HEK293 (cell line): Measurements from ENCODE around the gene ARL5A.

ENCODE experiments used
- CTCF ChIA-PET: fragments of 350-600 bp; formaldehyde crosslinking; extraction: SDS; loops from one replicate; lab custom pipeline; 2021; ENCODE audit warnings: antibody characterized with exemption; lab: Yijun Ruan, JAX
- POLR2A ChIA-PET: fragments of 300-600 bp; formaldehyde crosslinking; extraction: SDS; loops from one replicate; lab custom pipeline; 2020; ENCODE audit warnings: antibody characterized with exemption, inconsistent platforms; lab: Yijun Ruan, JAX
- H3K27ac ChIP-seq: fragments of 200-500 bp; sonication (Bioruptor generic); 2 replicates; pipeline ENCODE4 v1.5.1; 2014; ENCODE audit warnings: low read depth, low read length, control low read depth, inconsistent platforms; ENCODE audit errors: extremely low read depth
- H3K36me3 ChIP-seq, 2 experiments: fragments of 200-500 bp in 1 of 2; sonication (Bioruptor generic) in 1 of 2; 1 replicate in 1 of 2; 2 replicates in 1 of 2; pipeline ENCODE4 v1.5.1; 2014 to 2017; ENCODE audit warnings: inconsistent platforms in 2 of 2, low read length in 2 of 2; ENCODE audit not compliant: control insufficient read depth in 2 of 2, insufficient read depth in 1 of 2
- H3K4me1 ChIP-seq: fragments of 200-500 bp; sonication (Bioruptor generic); 2 replicates; pipeline ENCODE4 v1.5.1; 2014; ENCODE audit warnings: mild to moderate bottlenecking, low read length, inconsistent platforms; ENCODE audit not compliant: control insufficient read depth, insufficient read depth
- H3K4me3 ChIP-seq: 2 replicates; pipeline ENCODE4 v1.5.1; 2011; ENCODE audit warnings: low read depth, mild to moderate bottlenecking, control low read depth, low read length, moderate library complexity
- H3K9me3 ChIP-seq: fragments of 200-500 bp; sonication (Bioruptor generic); 2 replicates; pipeline ENCODE4 v1.5.1; 2014; ENCODE audit warnings: low read depth, low read length, inconsistent platforms; ENCODE audit not compliant: control insufficient read depth, insufficient read depth
- CTCF ChIP-seq: fragments of 450-650 bp; formaldehyde crosslinking; IDR thresholded peaks from 2 replicates; pipeline ENCODE4 v1.5.1; 2016; ENCODE audit warnings: missing biosample characterization, missing genetic modification characterization
- HOXA7 ChIP-seq: sonication (generic); formaldehyde crosslinking; IDR thresholded peaks from 2 replicates; pipeline ENCODE4 v1.8.1; 2022; ENCODE audit warnings: missing genetic modification reagents, borderline replicate concordance
- KLF10 ChIP-seq: fragments of 450-650 bp; IDR thresholded peaks from 2 replicates; pipeline ENCODE4 v1.5.1; 2018; ENCODE audit warnings: missing biosample characterization, mild to moderate bottlenecking, missing genetic modification characterization
- PRDM6 ChIP-seq: fragments of 450-650 bp; formaldehyde crosslinking; IDR thresholded peaks from 2 replicates; pipeline ENCODE4 v1.5.1; 2017; ENCODE audit warnings: missing biosample characterization, missing genetic modification characterization
- REPIN1 ChIP-seq: fragments of 450-650 bp; formaldehyde crosslinking; IDR thresholded peaks from 2 replicates; pipeline ENCODE4 v1.5.1; 2017; ENCODE audit warnings: missing biosample characterization, missing genetic modification characterization, low read depth
- TRIM28 ChIP-seq: IDR thresholded peaks from 2 replicates; pipeline ENCODE4 v1.6.1; 2011; ENCODE audit warnings: low read length, control low read depth, borderline replicate concordance
- ZBTB7A ChIP-seq: fragments of 450-650 bp; formaldehyde crosslinking; IDR thresholded peaks from 2 replicates; pipeline ENCODE4 v1.5.1; 2016; ENCODE audit warnings: low read depth, missing biosample characterization, missing genetic modification characterization
- ZBTB8A ChIP-seq: fragments of 450-650 bp; formaldehyde crosslinking; IDR thresholded peaks from 2 replicates; pipeline ENCODE4 v1.5.1; 2016; ENCODE audit warnings: missing biosample characterization, missing genetic modification characterization
- ZNF19 ChIP-seq: fragments of 450-650 bp; formaldehyde crosslinking; IDR thresholded peaks from 2 replicates; pipeline ENCODE4; 2016; ENCODE audit warnings: missing biosample characterization, missing genetic modification characterization, low read depth
- ZNF202 ChIP-seq: fragments of 450-650 bp; formaldehyde crosslinking; IDR thresholded peaks from 2 replicates; pipeline ENCODE4 v1.5.1; 2016; ENCODE audit warnings: missing biosample characterization, missing genetic modification characterization, borderline replicate concordance
- ZNF211 ChIP-seq: fragments of 450-650 bp; formaldehyde crosslinking; IDR thresholded peaks from 2 replicates; pipeline ENCODE4 v1.5.1; 2016; ENCODE audit warnings: low read depth, missing biosample characterization, missing genetic modification characterization
- ZNF335 ChIP-seq: fragments of 450-650 bp; formaldehyde crosslinking; conservative IDR thresholded peaks from 2 replicates; pipeline ENCODE4 v1.5.1; 2016; ENCODE audit warnings: missing biosample characterization, missing genetic modification characterization
- ZNF341 ChIP-seq: fragments of 450-650 bp; formaldehyde crosslinking; IDR thresholded peaks from 2 replicates; pipeline ENCODE4; 2016; ENCODE audit warnings: low read depth, missing biosample characterization, missing genetic modification characterization
- ZNF404 ChIP-seq: fragments of 450-650 bp; formaldehyde crosslinking; IDR thresholded peaks from 2 replicates; pipeline ENCODE4 v1.5.1; 2017; ENCODE audit warnings: missing biosample characterization, missing genetic modification characterization
- ZNF48 ChIP-seq: fragments of 450-650 bp; formaldehyde crosslinking; IDR thresholded peaks from 2 replicates; pipeline ENCODE4 v1.5.1; 2016; ENCODE audit warnings: missing biosample characterization, missing genetic modification characterization
- ZNF585B ChIP-seq: fragments of 450-650 bp; formaldehyde crosslinking; IDR thresholded peaks from 2 replicates; pipeline ENCODE4 v1.5.1; 2016; ENCODE audit warnings: missing biosample characterization, missing genetic modification characterization
- ZNF621 ChIP-seq: fragments of 450-650 bp; formaldehyde crosslinking; IDR thresholded peaks from 2 replicates; pipeline ENCODE4 v1.5.1; 2017; ENCODE audit warnings: missing biosample characterization, missing genetic modification characterization
- ZNF624 ChIP-seq: fragments of 450-650 bp; formaldehyde crosslinking; IDR thresholded peaks from 2 replicates; pipeline ENCODE4 v1.5.1; 2017; ENCODE audit warnings: missing biosample characterization, missing genetic modification characterization
- ZNF629 ChIP-seq: fragments of 450-650 bp; formaldehyde crosslinking; IDR thresholded peaks from 2 replicates; pipeline ENCODE4 v1.5.1; 2017; ENCODE audit warnings: missing biosample characterization, missing genetic modification characterization
- ZNF768 ChIP-seq: fragments of 450-650 bp; formaldehyde crosslinking; IDR thresholded peaks from 2 replicates; pipeline ENCODE4 v1.5.1; 2018; ENCODE audit warnings: missing biosample characterization, mild to moderate bottlenecking, missing genetic modification characterization
- ZNF791 ChIP-seq: fragments of 450-650 bp; formaldehyde crosslinking; IDR thresholded peaks from 2 replicates; pipeline ENCODE4 v1.5.1; 2016; ENCODE audit warnings: missing biosample characterization, missing genetic modification characterization
- ZSCAN23 ChIP-seq: fragments of 450-650 bp; formaldehyde crosslinking; IDR thresholded peaks from 2 replicates; pipeline ENCODE4 v1.5.1; 2016; ENCODE audit warnings: missing biosample characterization, missing genetic modification characterization
- TF ChIP-seq, protein P1 (sequence below): fragments of 450-650 bp; formaldehyde crosslinking; IDR thresholded peaks from 2 replicates; pipeline ENCODE4 v1.5.1; 2016; ENCODE audit warnings: missing biosample characterization, missing genetic modification characterization
- TF ChIP-seq, protein P2 (sequence below): fragments of 450-650 bp; formaldehyde crosslinking; IDR thresholded peaks from 2 replicates; pipeline ENCODE4 v1.5.1; 2016; ENCODE audit warnings: missing biosample characterization, missing genetic modification characterization, low read depth

The ARL5A gene

DNA sequence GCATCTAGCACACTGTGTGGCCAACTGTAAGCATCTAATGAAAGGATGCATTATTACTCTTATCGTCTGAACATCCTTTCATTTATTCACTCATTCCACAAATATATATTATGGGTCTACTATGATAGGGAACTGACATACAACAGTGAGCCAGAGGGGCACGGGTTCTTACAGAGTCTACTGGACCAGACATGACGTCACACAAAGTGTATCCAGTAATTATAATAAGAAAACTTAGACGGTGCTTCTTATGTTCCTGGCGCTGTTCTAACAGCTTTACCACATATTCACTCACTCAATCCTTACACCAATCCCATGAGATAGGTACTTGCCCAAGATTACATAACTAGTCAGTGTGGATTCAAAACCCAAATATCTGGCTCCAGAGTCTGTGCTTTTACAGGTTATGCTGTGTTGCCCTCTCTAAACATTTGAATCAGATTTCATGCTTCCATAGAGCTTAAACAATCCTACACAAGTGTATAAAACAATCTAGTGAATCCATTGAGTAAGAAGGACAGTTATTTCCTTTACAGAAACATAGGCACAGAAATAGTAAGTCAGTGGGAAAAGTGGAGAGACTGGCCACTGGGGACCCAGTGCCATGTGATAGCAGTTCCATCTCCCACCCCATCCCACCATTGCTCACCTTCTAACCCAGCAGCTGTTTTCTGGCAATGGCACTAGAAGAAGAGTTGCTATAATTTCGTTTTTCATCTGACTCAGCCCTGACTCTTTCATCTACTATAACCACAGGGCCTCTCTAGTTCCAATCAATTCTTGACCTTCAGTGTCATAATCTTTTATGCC lies 24.2 kb upstream of the ARL5A start:
- 0 out of 2 replicates have a peak overlapping the region, but pooled peaks have one; percentile 4 for H3K27ac ChIP-seq
- TF ChIP-seq HOXA7 (CRISPR knock-in tag) (no peak), ZNF341 (0 out of 2 replicates have a peak, but pooled peaks have one; percentile 28), ZNF585B (no peak), TRIM28 (no peak), ZNF48 (tag by site-specific recombination) (no peak), ZNF621 (tag by site-specific recombination) (no peak), ZNF791 (no peak), ZNF211 (no peak), PRDM6 (tag by site-specific recombination) (no peak), CTCF (tag by site-specific recombination) (no peak), ZSCAN23 (tag by site-specific recombination) (no peak), ZBTB8A (tag by site-specific recombination) (no peak), ZNF335 (tag by site-specific recombination) (no peak), ZBTB7A (tag by site-specific recombination) (no peak), ZNF19 (tag by site-specific recombination) (no peak), ZNF404 (tag by site-specific recombination) (no peak), REPIN1 (tag by site-specific recombination) (no peak), ZNF624 (tag by site-specific recombination) (no peak), KLF10 (tag by site-specific recombination) (no peak), ZNF629 (peak; percentile 36; the same call in 1 of the 2 replicates), ZNF768 (no peak), ZNF202 (tag by site-specific recombination) (no peak)
- TF ChIP-seq, protein P1, sequence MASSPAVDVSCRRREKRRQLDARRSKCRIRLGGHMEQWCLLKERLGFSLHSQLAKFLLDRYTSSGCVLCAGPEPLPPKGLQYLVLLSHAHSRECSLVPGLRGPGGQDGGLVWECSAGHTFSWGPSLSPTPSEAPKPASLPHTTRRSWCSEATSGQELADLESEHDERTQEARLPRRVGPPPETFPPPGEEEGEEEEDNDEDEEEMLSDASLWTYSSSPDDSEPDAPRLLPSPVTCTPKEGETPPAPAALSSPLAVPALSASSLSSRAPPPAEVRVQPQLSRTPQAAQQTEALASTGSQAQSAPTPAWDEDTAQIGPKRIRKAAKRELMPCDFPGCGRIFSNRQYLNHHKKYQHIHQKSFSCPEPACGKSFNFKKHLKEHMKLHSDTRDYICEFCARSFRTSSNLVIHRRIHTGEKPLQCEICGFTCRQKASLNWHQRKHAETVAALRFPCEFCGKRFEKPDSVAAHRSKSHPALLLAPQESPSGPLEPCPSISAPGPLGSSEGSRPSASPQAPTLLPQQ, result no peak
- TF ChIP-seq, protein P2, sequence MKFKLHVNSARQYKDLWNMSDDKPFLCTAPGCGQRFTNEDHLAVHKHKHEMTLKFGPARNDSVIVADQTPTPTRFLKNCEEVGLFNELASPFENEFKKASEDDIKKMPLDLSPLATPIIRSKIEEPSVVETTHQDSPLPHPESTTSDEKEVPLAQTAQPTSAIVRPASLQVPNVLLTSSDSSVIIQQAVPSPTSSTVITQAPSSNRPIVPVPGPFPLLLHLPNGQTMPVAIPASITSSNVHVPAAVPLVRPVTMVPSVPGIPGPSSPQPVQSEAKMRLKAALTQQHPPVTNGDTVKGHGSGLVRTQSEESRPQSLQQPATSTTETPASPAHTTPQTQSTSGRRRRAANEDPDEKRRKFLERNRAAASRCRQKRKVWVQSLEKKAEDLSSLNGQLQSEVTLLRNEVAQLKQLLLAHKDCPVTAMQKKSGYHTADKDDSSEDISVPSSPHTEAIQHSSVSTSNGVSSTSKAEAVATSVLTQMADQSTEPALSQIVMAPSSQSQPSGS, result peak; percentile 84
- H3K4me3 ChIP-seq, result no peak overlapping the region
- H3K36me3 ChIP-seq, result no peaks in the 10 kb centered on the region
- CTCF ChIA-PET, result no interaction called here
- no peaks in the 10 kb centered on the region for H3K9me3 ChIP-seq
- POLR2A ChIA-PET, result interaction anchor here (0.6 to 0.9 kb wide), 2 partner anchors 24 to 27 kb away, joined by 3 to 4 read pairs; partner anchors contain the start of gene ARL5A
- H3K4me1 ChIP-seq, result peaks cover 30% of the 10 kb centered on the region
